T-helper 2 cell treated with Interferon-gamma antibody and Interleukin-4, amounts not matched to agents 5 μg/mL and 100 μg/mL, for 36 hours (primary cell): ENCODE data around the gene PTPN22.

Experiments used
- DNase-seq: peaks from one replicate; pipeline ENCODE4 v3.0.0; 2021; ENCODE audit warnings: low spot score
- H3K27ac Mint-ChIP-seq: one replicate; pipeline ENCODE4 v1.8.0; 2021; ENCODE audit warnings: mild to moderate bottlenecking, mixed read lengths
- H3K27me3 Mint-ChIP-seq: one replicate; pipeline ENCODE4 v1.8.0; 2021; ENCODE audit warnings: low read depth, mixed read lengths
- H3K36me3 Mint-ChIP-seq: one replicate; pipeline ENCODE4 v1.8.0; 2021; ENCODE audit warnings: low read depth, mixed read lengths
- H3K4me1 Mint-ChIP-seq: one replicate; pipeline ENCODE4 v1.8.0; 2021; ENCODE audit warnings: low read depth, mixed read lengths
- H3K4me3 Mint-ChIP-seq: one replicate; pipeline ENCODE4 v1.8.0; 2022; ENCODE audit warnings: mild to moderate bottlenecking, moderate library complexity, mixed read lengths
- H3K9me3 Mint-ChIP-seq: one replicate; pipeline ENCODE4 v1.8.0; 2021; ENCODE audit warnings: mixed read lengths

The PTPN22 gene

GRCh38 chr1:113809670-113810602, 61.6 kb downstream of the PTPN22 start:
- DNase-seq = no peak
- peaks cover 42% of the 10 kb centered on the region for H3K36me3 Mint-ChIP-seq
- no peaks in the 10 kb centered on the region for H3K27me3 Mint-ChIP-seq
- no peaks in the 10 kb centered on the region for H3K9me3 Mint-ChIP-seq
- peaks cover 32% of the 10 kb centered on the region for H3K4me1 Mint-ChIP-seq
- peak overlapping the region; percentile 58 for H3K27ac Mint-ChIP-seq
- peak overlapping the region; percentile 99 for H3K4me3 Mint-ChIP-seq

- H3K4me3 Mint-ChIP-seq = peak overlapping the region; percentile 58
- DNase-seq = no peak
- peak overlapping the region; percentile 1 for H3K27ac Mint-ChIP-seq
- no peaks in the 10 kb centered on the region for H3K27me3 Mint-ChIP-seq
- H3K36me3 Mint-ChIP-seq = peaks cover 49% of the 10 kb centered on the region
- H3K9me3 Mint-ChIP-seq = no peaks in the 10 kb centered on the region
- H3K4me1 Mint-ChIP-seq = peaks cover 40% of the 10 kb centered on the region
Observed at GRCh38 chr1:113808450-113809195, 62.9 kb downstream of the PTPN22 start.

- no peak overlapping the region for H3K4me3 Mint-ChIP-seq
- H3K36me3 Mint-ChIP-seq = peaks cover 55% of the 10 kb centered on the region
- DNase-seq = no peak
- peaks cover 51% of the 10 kb centered on the region for H3K4me1 Mint-ChIP-seq
- H3K27me3 Mint-ChIP-seq = no peaks in the 10 kb centered on the region
- no peak overlapping the region for H3K27ac Mint-ChIP-seq
- peaks cover 9% of the 10 kb centered on the region for H3K9me3 Mint-ChIP-seq
Observed at GRCh38 chr1:113805639-113806038, 65.9 kb downstream of the PTPN22 start.

- no peaks in the 10 kb centered on the region for H3K27me3 Mint-ChIP-seq
- H3K9me3 Mint-ChIP-seq = peaks cover 9% of the 10 kb centered on the region
- H3K36me3 Mint-ChIP-seq = peaks cover 52% of the 10 kb centered on the region
- H3K27ac Mint-ChIP-seq = peak overlapping the region; percentile 41
- no peak overlapping the region for H3K4me3 Mint-ChIP-seq
- peaks cover 49% of the 10 kb centered on the region for H3K4me1 Mint-ChIP-seq
- DNase-seq = no peak
Observed at GRCh38 chr1:113805256-113805531, 66.3 kb downstream of the PTPN22 start.

- Mint-ChIP-seq H3K4me3 (no peak overlapping the region), H3K9me3 (peaks cover 9% of the 10 kb centered on the region), H3K27me3 (no peaks in the 10 kb centered on the region), H3K27ac (peak overlapping the region; percentile 41), H3K36me3 (peaks cover 52% of the 10 kb centered on the region), H3K4me1 (peaks cover 45% of the 10 kb centered on the region)
- DNase-seq = no peak
Observed at GRCh38 chr1:113804421-113805255, 66.9 kb downstream of the PTPN22 start.

GRCh38 chr1:113802367-113803007, 69.0 kb downstream of the PTPN22 start:
- no peak for DNase-seq
- Mint-ChIP-seq H3K9me3 (peaks cover 9% of the 10 kb centered on the region), H3K36me3 (peaks cover 48% of the 10 kb centered on the region), H3K4me3 (peak overlapping the region; percentile 27), H3K27ac (no peak overlapping the region), H3K27me3 (no peaks in the 10 kb centered on the region), H3K4me1 (peaks cover 40% of the 10 kb centered on the region)

GRCh38 chr1:113800487-113800886, 71.0 kb downstream of the PTPN22 start:
- Mint-ChIP-seq H3K4me3 (no peak overlapping the region), H3K27me3 (no peaks in the 10 kb centered on the region), H3K36me3 (peaks cover 45% of the 10 kb centered on the region), H3K27ac (no peak overlapping the region), H3K4me1 (peaks cover 36% of the 10 kb centered on the region), H3K9me3 (peaks cover 9% of the 10 kb centered on the region)
- no peak for DNase-seq

GRCh38 chr1:113797472-113797871, 74.0 kb downstream of the PTPN22 start:
- DNase-seq = no peak
- no peak overlapping the region for H3K27ac Mint-ChIP-seq
- no peaks in the 10 kb centered on the region for H3K27me3 Mint-ChIP-seq
- peaks cover 28% of the 10 kb centered on the region for H3K4me1 Mint-ChIP-seq
- no peak overlapping the region for H3K4me3 Mint-ChIP-seq
- H3K9me3 Mint-ChIP-seq = no peaks in the 10 kb centered on the region
- H3K36me3 Mint-ChIP-seq = peaks cover 47% of the 10 kb centered on the region

- no peak for DNase-seq
- Mint-ChIP-seq H3K4me1 (peaks cover 33% of the 10 kb centered on the region), H3K36me3 (peaks cover 60% of the 10 kb centered on the region), H3K27me3 (no peaks in the 10 kb centered on the region), H3K27ac (no peak overlapping the region), H3K4me3 (no peak overlapping the region), H3K9me3 (no peaks in the 10 kb centered on the region)
Observed at GRCh38 chr1:113793878-113794834, 77.4 kb downstream of the PTPN22 start.

- Mint-ChIP-seq H3K4me1 (peaks cover 35% of the 10 kb centered on the region), H3K36me3 (peaks cover 70% of the 10 kb centered on the region), H3K9me3 (no peaks in the 10 kb centered on the region), H3K4me3 (no peak overlapping the region), H3K27me3 (no peaks in the 10 kb centered on the region), H3K27ac (peak overlapping the region; percentile 26)
- no peak for DNase-seq
Observed at GRCh38 chr1:113792986-113793385, 78.5 kb downstream of the PTPN22 start.

GRCh38 chr1:113792471-113792870, 79.0 kb downstream of the PTPN22 start:
- DNase-seq = no peak

GRCh38 chr1:113788802-113789201, 82.7 kb downstream of the PTPN22 start:
- H3K9me3 Mint-ChIP-seq = no peaks in the 10 kb centered on the region
- peaks cover 61% of the 10 kb centered on the region for H3K36me3 Mint-ChIP-seq
- no peaks in the 10 kb centered on the region for H3K27me3 Mint-ChIP-seq
- H3K27ac Mint-ChIP-seq = no peak overlapping the region
- H3K4me1 Mint-ChIP-seq = peaks cover 55% of the 10 kb centered on the region
- no peak for DNase-seq
- no peak overlapping the region for H3K4me3 Mint-ChIP-seq

More at GRCh38 chr1:113792471-113792870, 79.0 kb downstream of the PTPN22 start:
- H3K4me1 Mint-ChIP-seq = peaks cover 38% of the 10 kb centered on the region
- no peaks in the 10 kb centered on the region for H3K27me3 Mint-ChIP-seq
- peak overlapping the region; percentile 80 for H3K27ac Mint-ChIP-seq
- H3K9me3 Mint-ChIP-seq = no peaks in the 10 kb centered on the region
- no peak overlapping the region for H3K4me3 Mint-ChIP-seq
- H3K36me3 Mint-ChIP-seq = peaks cover 70% of the 10 kb centered on the region
